ENCODE results near the gene UBE3B.

DNA sequence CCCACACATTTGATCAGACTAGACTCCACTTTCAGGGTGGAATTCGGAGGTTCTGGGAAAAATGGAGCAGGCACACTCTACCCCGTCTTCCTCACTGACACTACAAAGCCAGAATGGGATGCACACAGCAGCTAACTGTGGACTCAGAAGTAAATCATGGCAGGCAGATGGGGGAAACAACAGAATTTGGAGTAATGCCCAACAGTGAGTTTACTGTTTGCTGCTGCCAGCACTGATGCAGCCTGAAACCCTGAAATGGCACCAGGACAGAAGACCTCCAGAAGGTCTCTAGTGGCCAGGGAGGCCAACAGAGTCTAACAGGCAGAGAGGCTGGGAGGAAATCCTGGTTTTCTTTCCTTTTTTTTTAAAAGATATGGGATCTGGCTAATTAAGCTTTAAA, 24.9 kb upstream of the UBE3B start:
- TF ChIP-seq, protein P1, sequence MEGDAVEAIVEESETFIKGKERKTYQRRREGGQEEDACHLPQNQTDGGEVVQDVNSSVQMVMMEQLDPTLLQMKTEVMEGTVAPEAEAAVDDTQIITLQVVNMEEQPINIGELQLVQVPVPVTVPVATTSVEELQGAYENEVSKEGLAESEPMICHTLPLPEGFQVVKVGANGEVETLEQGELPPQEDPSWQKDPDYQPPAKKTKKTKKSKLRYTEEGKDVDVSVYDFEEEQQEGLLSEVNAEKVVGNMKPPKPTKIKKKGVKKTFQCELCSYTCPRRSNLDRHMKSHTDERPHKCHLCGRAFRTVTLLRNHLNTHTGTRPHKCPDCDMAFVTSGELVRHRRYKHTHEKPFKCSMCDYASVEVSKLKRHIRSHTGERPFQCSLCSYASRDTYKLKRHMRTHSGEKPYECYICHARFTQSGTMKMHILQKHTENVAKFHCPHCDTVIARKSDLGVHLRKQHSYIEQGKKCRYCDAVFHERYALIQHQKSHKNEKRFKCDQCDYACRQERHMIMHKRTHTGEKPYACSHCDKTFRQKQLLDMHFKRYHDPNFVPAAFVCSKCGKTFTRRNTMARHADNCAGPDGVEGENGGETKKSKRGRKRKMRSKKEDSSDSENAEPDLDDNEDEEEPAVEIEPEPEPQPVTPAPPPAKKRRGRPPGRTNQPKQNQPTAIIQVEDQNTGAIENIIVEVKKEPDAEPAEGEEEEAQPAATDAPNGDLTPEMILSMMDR (IDR thresholded peaks at IDR 0.05) = no peak
- no peak for TF ChIP-seq POLR2A (IDR thresholded peaks at IDR 0.05)

All from lower leg skin (tissue), 3 donors.